ENCODE results near the gene ISLR2.
"Not testable (repeated sequence)": the region's sequence is repeated elsewhere in the genome, so short reads cannot be mapped to it uniquely, and the experiment has no call there.

ISLR2 gene

DNA sequence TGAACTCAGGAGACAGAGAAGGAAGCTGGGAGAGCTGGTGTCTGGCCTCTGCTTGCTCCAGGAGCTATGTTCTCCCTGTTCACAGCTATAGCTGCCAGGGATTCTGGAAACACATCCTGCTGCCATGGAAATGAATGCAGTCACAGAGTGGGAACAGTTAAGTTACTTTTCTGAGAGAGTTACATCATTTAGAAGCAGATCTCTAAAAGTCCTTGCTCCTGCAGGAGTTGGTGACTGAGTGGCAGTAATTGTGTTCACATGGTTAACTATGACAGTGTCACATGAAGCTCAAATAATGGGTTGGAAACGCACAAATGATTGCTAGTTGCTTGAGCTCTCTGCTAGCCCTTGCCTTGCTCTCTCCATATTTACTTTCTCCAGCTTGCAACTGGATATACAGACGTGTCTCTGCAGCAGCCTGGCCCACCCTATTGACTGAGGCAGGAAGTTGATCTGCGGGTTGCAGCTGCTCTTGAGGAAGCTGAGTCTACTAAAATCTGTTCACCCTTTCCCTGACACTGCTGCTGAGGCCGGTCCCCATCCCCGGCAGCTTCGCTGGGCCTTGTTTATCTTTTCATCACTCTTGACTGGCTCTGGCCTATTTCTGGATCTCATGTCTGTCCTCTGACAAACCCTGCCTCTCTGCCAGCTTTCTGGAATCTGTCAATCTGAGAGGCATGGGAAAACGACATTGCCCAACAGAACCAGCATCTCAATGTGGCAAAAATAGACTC is 26.5 kb downstream of the ISLR2 start:
- DNase-seq (ENCODE audit: low read depth in 2 of 2): no peak

DNA sequence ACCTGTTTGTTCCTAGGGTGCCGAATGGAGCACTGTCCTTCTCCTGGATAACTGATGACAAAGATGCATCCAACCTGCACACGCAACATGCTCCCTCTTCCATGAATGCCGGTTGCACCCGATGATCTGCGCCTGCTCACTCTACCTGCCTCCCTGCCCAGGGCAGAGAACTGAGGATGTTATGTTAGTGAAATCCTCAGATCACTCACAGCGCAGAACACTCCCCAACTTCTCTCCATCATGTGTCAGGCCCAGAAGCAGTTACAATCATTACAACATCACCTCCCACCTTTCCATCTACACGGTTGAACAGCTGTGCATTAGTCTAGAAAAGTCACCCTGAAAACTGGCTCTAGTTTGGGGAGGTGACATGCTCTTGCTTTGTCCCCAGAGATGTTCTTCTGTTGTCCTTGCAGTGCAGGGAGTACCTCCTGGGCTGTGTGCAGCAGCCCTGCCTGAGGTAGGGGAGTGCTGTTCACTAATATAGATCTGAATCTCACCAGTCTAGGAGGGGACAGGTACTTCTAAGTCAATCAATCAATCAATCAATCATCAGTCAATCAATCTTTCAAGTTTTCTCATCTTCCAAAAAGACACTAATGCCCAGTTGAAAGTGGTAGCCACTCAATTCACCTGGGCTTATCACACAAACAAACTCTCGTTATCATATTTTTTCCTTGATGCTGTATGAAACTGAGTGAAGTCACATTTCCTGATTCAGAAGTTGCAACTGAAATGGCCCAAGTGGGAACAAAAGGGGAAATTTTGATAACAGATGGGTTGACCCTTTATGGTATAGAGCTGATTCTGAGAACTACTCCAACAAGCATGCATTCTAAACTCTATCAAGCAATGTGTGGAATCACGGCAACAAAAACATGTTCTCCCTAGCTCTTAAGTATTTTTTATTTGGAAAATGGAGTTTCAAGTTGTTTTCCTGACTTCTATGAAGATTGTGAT is 27.8 kb downstream of the ISLR2 start:
- DNase-seq (ENCODE audit: low read depth in 2 of 2): no peak

DNA sequence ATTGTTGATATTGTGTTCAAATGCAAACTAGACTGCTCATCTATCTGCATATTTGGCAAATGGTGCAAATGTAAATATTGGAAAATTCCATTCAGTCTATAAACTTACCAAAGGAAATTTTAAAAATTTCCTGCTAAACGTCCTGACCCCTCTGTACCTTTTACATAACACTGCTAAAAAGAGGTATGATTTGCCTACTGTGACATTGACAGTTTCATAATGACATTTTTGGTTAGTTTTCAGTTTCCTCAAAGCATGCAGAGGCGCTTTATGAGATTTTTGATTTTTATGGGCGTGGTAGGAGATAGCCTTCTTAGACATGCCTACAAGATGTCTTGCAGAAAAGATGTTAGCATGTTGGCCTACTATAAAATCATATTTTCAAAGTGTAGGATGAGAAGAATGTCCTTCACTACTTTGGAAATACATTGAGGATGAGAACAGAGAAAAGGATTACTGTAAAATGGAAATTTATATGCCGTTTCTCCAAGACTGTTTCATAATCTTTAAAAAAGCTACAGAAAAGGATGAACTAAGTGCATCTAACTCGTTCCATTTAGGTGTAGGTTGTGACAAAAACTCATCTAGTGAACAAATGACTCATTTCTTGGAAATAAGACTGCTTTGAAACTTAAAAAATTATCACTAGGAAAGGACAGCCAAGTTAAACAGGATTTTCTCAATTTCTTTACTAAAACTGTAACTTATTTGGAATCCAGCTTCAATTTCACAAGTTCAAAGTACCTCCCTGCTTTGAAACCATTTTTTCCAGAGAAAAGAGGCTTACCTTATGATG is 28.7 kb downstream of the ISLR2 start:
- no peak for DNase-seq (ENCODE audit: low read depth in 2 of 2)

DNA sequence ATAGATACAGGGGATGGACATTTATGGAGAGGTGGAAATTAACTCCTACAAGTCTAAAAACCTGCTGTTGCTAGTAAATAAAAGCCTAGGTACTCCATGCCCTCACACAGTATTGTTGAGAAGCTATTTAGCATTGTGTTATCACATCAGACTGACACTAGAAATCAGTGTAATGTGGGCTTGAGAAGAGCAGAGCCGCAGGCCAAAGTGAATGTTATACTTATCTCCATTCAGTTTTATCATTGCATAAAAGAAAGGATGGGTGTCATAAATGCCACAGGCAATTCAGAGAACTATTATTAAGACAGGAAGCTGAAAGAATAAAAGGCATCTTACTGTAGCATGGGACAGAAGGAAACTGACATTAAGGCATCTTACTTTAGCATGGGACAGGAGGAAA is 29.4 kb downstream of the ISLR2 start:
- no peak for DNase-seq (ENCODE audit: low read depth in 2 of 2)

DNA sequence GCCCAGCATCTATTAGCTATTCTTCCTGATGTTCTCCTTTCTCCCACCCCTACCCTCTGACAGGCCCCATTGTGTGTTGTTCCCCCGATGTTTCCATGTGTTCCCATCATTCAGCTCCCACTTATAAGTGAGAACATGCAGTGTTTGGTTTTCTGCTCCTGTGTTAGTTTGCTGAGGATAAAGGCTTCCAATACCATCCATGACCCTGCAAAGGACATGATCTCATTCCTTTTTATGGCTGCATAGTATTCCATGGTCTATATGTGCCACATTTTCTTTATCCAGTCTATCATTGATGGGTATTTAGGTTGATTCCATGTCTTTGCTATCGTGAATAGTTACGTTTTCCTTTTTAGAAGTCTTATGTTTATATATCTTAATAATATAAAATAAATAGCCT is 30.0 kb downstream of the ISLR2 start:
- not testable (repeated sequence) for DNase-seq (ENCODE audit: low read depth in 2 of 2)

DNA sequence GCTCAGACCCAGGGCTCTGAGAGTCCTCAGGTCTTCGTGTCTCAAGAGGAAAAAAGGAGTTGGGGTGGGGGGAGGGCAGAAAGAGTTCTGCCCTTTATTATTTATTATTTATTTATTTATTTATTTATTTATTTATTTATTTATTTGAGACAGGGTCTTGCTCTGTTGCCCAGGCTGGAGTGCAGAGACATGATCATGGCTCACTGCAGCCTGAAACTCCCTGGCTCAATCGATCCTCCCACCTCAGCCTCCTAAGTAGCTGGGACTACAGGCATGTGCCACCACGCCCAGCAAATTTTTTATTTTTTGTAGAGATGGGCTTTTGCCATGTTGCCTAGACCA is 31.8 kb downstream of the ISLR2 start:
- not testable (repeated sequence) for DNase-seq (ENCODE audit: low read depth in 2 of 2)

DNA sequence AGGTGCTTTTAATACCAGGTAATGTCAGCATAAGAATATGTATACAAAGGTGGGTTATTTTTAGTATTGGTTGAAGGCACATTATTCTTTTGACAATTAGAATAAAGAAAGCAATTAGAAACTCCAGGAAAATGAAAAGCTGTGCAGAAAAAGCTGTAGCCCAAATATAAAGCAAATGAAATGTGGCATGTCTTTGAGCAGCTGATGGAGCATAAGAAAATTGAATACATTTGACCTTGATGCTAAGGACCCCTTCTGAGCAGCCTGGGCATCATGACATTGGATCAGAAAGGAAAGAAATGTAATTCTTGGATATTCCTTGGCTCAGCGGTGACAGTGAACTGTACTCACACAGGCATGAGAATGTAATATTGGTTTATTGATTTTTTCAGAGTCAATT is 35.1 kb downstream of the ISLR2 start:
- no peak for DNase-seq (ENCODE audit: low read depth in 2 of 2)

DNA sequence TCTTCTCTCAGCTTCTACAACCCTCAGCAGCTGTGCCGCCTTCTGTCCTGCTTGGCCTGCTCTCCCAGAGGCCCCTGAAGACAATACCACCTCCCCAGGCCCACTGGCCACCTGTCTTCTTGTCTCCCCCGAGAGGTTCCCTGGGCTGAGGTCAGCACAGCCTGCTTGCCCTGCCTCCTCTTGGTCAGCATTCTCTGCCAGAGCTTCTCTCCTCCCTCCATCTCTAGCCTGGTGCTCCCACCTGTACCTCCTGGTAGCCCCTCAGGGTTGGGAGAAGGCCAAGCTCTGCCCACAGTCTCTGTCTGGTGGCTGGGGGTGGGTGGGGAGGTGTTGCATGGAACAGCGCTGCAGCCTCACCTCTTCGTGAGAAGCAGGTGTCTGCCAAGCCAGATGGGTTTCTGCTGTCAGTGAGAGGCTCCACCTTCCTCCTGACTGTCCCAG is 37.5 kb downstream of the ISLR2 start:
- DNase-seq (ENCODE audit: low read depth in 2 of 2): no peak

DNA sequence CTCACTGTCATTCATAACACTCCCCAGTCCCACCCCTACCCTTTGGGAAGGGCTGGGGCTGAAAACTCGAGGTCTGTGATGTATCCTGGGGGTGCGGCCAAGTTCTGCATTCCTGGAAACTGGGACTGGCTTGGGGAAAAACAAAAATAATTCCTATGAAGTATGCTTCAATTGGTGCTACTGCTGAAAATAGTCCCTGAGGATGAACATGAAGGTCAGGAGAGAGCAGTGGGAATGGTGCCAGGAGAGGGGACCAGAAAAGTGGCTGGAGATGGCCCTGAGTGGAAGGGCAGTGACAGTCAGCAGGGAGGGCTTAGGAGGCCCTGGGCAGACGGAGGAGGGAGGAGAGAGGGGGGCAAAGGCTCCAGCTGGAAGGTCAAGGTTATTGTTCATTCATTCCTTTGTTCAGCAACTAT is 38.3 kb downstream of the ISLR2 start:
- DNase-seq (ENCODE audit: low read depth in 2 of 2): no peak

DNA sequence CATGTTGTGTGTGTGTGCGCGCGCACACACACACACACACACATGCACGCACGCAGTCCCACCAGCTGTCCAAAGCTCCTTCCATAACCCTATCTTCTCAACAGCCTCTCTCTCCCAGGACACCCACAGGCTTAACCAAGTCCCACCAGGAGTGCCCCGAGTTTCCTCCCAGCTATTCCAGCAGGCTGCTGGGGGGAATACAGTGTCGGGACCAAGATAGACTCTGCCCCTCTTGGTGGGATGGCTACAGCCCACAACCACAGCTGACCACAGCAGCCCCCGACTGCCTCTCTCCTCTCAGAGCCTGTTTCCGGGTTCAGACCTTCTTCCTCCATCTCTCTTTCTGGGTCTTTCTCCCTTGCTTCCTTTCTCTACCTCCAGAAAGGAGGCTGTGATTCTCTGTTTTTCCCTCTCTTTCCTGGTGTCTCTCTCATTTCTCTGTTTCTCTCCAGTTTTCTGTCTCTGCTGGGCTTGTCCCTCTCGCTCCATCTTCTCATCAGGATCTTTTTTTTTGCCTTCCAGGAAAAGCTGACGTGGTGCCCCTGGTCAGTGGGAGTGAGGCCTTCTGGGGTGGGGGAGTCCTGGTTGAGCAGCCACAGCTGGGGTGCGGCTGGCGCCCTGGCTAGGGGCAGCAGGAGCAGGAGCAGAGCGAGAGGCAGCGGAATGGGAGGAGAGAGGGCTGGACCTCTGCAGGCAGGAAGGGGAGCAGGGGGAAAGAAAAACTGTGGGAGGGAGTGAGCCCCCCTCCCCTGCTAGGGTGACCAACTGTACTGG is 39.9 kb downstream of the ISLR2 start:
- no peak for DNase-seq (ENCODE audit: low read depth in 2 of 2)

DNA sequence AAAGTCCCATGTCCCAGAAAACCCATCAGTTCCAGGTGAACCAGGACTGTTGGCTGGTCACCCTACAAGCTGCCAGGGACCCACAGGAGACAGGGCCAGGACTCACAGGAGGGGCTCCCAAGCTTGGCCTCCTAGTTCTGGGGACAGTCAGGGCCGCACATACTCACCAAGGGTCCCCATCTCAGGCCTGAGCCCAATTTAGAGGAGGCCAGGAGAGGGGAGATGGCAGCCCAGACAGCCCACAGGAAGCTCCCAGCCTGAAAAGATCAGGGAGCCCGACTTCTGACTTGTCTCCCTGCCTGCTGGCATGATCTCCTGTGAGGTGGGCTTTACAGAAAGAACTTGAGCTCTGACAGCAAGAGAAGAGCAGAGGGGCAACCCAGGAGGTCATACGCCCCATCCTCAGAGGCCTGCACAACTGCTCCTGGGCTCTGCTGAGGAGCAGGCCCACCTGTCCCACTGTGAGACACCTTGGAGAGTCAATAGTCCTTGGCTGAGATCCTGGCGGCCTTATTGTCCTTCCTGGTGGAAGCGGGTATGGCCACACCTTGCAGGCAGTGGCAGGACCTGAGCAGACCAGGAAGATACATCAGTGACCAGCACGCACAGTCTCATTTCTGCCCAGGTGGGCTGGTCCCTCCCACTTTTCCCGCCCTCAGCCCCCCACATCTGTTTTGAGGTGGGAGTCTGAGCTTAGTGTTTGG is 40.6 kb downstream of the ISLR2 start:
- no peak for DNase-seq (ENCODE audit: low read depth in 2 of 2)

DNA sequence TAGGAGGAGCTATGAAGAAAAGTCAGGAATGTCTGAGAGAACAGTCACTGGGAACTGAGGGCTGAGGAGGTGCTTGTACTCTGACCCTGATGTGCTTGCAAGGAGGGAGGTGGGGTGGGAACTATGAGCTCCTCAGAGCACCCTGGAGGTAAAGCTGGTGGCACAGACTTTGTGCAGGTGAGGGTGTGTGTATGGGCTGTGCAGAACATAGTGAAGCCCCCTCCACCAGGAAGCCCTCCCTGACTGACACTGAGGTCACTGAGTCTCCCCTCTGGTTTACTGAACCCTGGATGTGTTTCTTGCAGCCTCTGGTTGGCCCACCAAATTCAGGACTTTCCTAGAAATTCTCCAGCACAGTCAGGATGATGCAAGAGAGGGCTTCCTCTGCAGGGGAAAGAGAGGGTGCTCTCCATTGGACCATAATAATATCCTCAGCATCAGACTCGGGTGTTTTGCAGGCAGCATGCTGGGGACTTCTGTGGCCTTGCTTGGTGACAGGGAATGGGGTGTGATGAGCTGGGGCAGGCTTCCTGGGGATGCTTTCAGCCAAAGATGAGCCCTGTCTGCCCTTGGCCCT is 41.7 kb downstream of the ISLR2 start:
- DNase-seq (ENCODE audit: low read depth in 2 of 2): no peak

DNA sequence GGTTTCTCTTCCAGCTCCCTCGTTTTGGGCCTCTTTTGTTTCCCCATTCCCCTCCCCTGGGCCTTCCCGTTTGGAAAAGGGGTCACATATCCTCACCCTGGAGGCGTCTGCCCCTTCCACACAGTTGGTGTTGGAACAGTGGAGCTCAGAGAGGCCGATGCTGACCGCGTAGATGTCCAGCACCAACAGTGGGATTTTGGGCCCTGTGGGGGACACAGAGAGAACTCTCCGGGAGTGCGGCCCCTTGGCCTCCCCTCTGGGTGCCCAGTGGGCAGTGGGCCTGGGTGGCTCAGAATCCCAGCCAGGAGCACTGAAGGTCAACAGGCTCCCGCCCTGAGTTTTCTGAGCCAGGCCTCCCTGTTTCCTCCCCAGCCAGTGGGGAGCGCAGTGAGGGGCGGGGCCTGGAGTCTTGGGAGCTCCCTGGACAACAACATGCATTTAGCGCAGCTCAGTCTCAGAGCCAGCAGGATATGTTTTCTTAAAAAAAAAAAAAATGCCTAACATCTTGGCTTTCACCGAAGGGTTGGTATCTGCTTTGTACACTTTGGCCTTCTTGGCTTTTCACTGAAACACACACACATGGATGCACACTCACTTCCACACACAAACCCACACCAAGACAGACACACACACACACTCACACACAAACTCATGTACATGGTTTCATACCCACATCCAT is 42.5 kb downstream of the ISLR2 start:
- no peak for DNase-seq (ENCODE audit: low read depth in 2 of 2)

DNA sequence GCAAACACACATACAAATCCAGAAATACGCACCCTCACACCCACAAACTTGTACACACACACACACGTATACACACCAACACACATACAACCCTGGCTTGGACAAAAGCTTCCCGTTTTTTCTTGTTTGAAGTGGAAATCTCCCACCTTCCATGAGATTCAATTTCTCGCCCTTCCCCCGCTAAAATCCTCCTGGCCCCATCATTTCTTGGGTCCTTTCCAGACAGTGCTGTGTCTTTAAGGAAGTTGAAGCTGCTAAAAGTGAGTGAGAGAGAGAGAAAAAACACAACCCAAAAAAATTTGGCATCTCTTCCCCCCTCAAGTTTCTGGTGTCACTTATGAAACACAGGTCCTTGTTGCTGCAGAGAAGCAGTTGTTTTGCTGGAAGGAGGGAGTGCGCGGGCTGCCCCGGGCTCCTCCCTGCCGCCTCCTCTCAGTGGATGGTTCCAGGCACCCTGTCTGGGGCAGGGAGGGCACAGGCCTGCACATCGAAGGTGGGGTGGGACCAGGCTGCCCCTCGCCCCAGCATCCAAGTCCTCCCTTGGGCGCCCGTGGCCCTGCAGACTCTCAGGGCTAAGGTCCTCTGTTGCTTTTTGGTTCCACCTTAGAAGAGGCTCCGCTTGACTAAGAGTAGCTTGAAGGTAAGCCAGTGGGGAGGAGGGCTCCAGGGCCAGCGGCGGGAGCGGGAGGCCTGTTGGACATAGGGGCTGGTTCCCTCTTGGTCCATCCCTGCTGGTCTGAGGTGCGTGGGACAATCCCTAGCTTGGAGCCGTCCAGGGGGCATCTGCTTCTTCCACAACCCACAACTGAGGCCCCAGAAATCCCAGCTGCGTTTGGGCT is 43.2 kb downstream of the ISLR2 start, which contains the start of gene ISLR:
ISLR (plus strand) TSS at position 331 of the 839 bp plus-strand sequence. CDS start 1,149 bp downstream, outside the sequence.
- DNase-seq (ENCODE audit: low read depth in 2 of 2): no peak

DNA sequence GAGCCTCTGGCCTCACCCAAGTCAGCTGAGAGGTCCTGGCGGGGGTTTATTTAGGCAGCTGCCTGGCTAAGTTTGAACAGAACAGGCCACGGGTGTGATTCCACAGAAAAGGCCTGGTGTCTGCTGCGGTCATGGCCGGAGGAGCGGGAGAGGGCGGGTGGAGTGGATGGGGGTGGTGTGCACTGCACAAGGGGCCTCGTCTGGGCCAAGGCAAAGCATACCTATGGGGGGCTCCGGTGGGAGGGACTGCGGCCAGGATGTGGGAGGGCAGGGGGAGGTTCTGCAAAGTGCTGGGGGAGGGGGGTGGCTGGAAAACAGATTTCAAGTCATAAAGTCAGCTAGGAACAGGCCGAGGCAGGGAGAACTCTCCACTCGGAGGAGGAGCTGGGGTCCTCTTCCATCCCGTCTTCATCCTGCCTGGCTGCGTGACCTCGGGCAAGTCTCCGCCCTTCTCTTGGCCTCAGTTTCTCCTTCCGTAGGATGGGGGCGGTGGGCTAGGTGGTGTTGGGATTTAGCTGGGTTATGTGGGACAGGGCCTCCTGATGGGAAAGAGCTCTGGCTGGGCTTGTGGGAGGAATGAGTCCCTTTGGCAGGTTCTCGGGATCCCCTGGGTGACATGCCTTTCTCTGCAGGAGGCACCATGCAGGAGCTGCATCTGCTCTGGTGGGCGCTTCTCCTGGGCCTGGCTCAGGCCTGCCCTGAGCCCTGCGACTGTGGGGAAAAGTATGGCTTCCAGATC is 44.0 kb downstream of the ISLR2 start:
- DNase-seq (ENCODE audit: low read depth in 2 of 2): no peak

DNA sequence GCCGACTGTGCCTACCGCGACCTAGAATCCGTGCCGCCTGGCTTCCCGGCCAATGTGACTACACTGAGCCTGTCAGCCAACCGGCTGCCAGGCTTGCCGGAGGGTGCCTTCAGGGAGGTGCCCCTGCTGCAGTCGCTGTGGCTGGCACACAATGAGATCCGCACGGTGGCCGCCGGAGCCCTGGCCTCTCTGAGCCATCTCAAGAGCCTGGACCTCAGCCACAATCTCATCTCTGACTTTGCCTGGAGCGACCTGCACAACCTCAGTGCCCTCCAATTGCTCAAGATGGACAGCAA is 44.5 kb downstream of the ISLR2 start:
- DNase-seq (ENCODE audit: low read depth in 2 of 2): no peak

DNA sequence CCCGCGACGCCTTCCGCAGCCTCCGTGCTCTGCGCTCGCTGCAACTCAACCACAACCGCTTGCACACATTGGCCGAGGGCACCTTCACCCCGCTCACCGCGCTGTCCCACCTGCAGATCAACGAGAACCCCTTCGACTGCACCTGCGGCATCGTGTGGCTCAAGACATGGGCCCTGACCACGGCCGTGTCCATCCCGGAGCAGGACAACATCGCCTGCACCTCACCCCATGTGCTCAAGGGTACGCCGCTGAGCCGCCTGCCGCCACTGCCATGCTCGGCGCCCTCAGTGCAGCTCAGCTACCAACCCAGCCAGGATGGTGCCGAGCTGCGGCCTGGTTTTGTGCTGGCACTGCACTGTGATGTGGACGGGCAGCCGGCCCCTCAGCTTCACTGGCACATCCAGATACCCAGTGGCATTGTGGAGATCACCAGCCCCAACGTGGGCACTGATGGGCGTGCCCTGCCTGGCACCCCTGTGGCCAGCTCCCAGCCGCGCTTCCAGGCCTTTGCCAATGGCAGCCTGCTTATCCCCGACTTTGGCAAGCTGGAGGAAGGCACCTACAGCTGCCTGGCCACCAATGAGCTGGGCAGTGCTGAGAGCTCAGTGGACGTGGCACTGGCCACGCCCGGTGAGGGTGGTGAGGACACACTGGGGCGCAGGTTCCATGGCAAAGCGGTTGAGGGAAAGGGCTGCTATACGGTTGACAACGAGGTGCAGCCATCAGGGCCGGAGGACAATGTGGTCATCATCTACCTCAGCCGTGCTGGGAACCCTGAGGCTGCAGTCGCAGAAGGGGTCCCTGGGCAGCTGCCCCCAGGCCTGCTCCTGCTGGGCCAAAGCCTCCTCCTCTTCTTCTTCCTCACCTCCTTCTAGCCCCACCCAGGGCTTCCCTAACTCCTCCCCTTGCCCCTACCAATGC is 45.1 kb downstream of the ISLR2 start:
- no peak for DNase-seq (ENCODE audit: low read depth in 2 of 2)
